NCI-H2171 (cell line): ENCODE measurements around the gene MGA.

ENCODE experiments used
- DNase-seq: peaks from one replicate; lab custom pipeline; 2025; lab: John Stamatoyannopoulos, UW

MGA gene

GRCh38 chr15:41660235-41661077, at the start of gene MGA:
TSS of gene MGA (plus strand) at chr15:41660405.
- DNase-seq: peak; percentile 91

- DNase-seq: peak; percentile 78
Observed at GRCh38 chr15:41620536-41621199, 39.5 kb upstream of the MGA start.

GRCh38 chr15:41621200-41622193, 38.7 kb upstream of the MGA start:
- DNase-seq: peak; percentile 84

- no peak for DNase-seq
Observed at GRCh38 chr15:41622901-41623300, 37.3 kb upstream of the MGA start.

- DNase-seq: no peak
Observed at GRCh38 chr15:41627203-41627602, 33.0 kb upstream of the MGA start.

GRCh38 chr15:41629463-41629862, 30.7 kb upstream of the MGA start:
- no peak for DNase-seq

- DNase-seq: no peak
Observed at GRCh38 chr15:41629883-41630282, 30.3 kb upstream of the MGA start.

- no peak for DNase-seq
Observed at GRCh38 chr15:41630616-41631217, 29.5 kb upstream of the MGA start.

GRCh38 chr15:41631880-41632470, 28.2 kb upstream of the MGA start:
- no peak for DNase-seq

GRCh38 chr15:41633609-41634008, 26.6 kb upstream of the MGA start:
- DNase-seq: no peak

GRCh38 chr15:41634072-41634626, 26.1 kb upstream of the MGA start:
- no peak for DNase-seq

GRCh38 chr15:41637086-41637485, 23.1 kb upstream of the MGA start:
- DNase-seq: no peak

GRCh38 chr15:41640985-41641384, 19.2 kb upstream of the MGA start:
- no peak for DNase-seq

GRCh38 chr15:41647262-41647661, 12.9 kb upstream of the MGA start:
- DNase-seq: no peak

- no peak for DNase-seq
Observed at GRCh38 chr15:41648097-41648496, 12.1 kb upstream of the MGA start.

- DNase-seq: no peak
Observed at GRCh38 chr15:41648770-41649169, 11.4 kb upstream of the MGA start.

- DNase-seq: no peak
Observed at GRCh38 chr15:41650806-41651205, 9.4 kb upstream of the MGA start.

- no peak for DNase-seq
Observed at GRCh38 chr15:41651373-41651772, 8.8 kb upstream of the MGA start.

GRCh38 chr15:41653760-41654159, 6.4 kb upstream of the MGA start:
- no peak for DNase-seq

GRCh38 chr15:41655716-41656115, 4.5 kb upstream of the MGA start:
- no peak for DNase-seq

- no peak for DNase-seq
Observed at GRCh38 chr15:41656188-41656587, 4.0 kb upstream of the MGA start.
